Keratinocyte (primary cell): ENCODE results near the gene MCRS1.

ENCODE experiments used
- CTCF ChIP-seq, 3 experiments: IDR thresholded peaks in 1 of 3; conservative IDR thresholded peaks in 1 of 3; optimal IDR thresholded peaks in 1 of 3; 2 replicates in 2 of 3; 3 replicates in 1 of 3; pipeline versions ENCODE3 to v1.5.1; 2011; ENCODE audit warnings: low read length in 3 of 3, mild to moderate bottlenecking in 3 of 3, moderate library complexity in 2 of 3, control low read depth in 1 of 3, inconsistent platforms in 1 of 3; ENCODE audit not compliant: insufficient read depth in 2 of 3; ENCODE audit errors: extremely low read depth in 1 of 3
- EZH2 ChIP-seq: IDR thresholded peaks from one replicate; pipeline ENCODE4 v1.6.1; 2012; ENCODE audit warnings: inconsistent platforms, mild to moderate bottlenecking, low read length, moderate library complexity

GRCh38 chr12:49537231-49537751 lies 30.7 kb downstream of the MCRS1 start:
- no peak for TF ChIP-seq CTCF (optimal IDR thresholded peaks at IDR 0.05 in 1 of 3, IDR thresholded peaks at IDR 0.05 in 1 of 3, conservative IDR thresholded peaks at IDR 0.05 in 1 of 3; ENCODE audit: extremely low read depth in 1 of 3, insufficient read depth in 2 of 3, low read length in 3 of 3)
- no peak for TF ChIP-seq EZH2
